Progenitor cell of endocrine pancreas (in vitro differentiated cells): Measurements from ENCODE around the gene NDC80. TPM values are rescaled to one million over a fixed set of nuclear protein-coding genes. Genes with fewer than 3 reads are reported as not detected.
"Not testable (repeated sequence)": the region's sequence is repeated elsewhere in the genome, so short reads cannot be mapped to it uniquely, and the experiment has no call there.

ENCODE experiments used
- DNase-seq: peaks from one replicate; pipeline ENCODE4 v3.0.0; 2021; ENCODE audit warnings: low spot score; ENCODE audit not compliant: unreplicated experiment
- H3K27ac Mint-ChIP-seq: 2 replicates; pipeline ENCODE4 v1.8.0; 2021; ENCODE audit warnings: mild to moderate bottlenecking, moderate library complexity, mixed read lengths
- H3K27me3 Mint-ChIP-seq: 2 replicates; pipeline ENCODE4 v1.8.0; 2021; ENCODE audit warnings: mixed read lengths
- H3K36me3 Mint-ChIP-seq: 2 replicates; pipeline ENCODE4 v1.8.0; 2022; ENCODE audit warnings: mixed read lengths; ENCODE audit not compliant: insufficient read depth
- H3K4me1 Mint-ChIP-seq: 2 replicates; pipeline ENCODE4 v1.8.0; 2021; ENCODE audit warnings: low read depth, mixed read lengths
- H3K4me3 Mint-ChIP-seq: 2 replicates; pipeline ENCODE4 v1.8.0; 2021; ENCODE audit warnings: low read depth, mild to moderate bottlenecking, moderate library complexity, mixed read lengths
- H3K9me3 Mint-ChIP-seq: 2 replicates; pipeline ENCODE4 v1.8.0; 2021; ENCODE audit warnings: low read depth, mixed read lengths
- total RNA-seq: library from RNA; stranded (reverse); gene quantifications from 2 replicates; pipeline ENCODE4 v1.2.1, GENCODE V29; 2021
- TF ChIP-seq, protein P1 (sequence below): fragments of 200-600 bp; sonication (generic); IDR thresholded peaks from one replicate; pipeline ENCODE4 v1.5.0; 2021; ENCODE audit warnings: antibody characterized with exemption, mild to moderate bottlenecking; ENCODE audit not compliant: unreplicated experiment

Gene NDC80
- total RNA-seq, 1 donor from 2014 or later = 15.0 TPM

DNA sequence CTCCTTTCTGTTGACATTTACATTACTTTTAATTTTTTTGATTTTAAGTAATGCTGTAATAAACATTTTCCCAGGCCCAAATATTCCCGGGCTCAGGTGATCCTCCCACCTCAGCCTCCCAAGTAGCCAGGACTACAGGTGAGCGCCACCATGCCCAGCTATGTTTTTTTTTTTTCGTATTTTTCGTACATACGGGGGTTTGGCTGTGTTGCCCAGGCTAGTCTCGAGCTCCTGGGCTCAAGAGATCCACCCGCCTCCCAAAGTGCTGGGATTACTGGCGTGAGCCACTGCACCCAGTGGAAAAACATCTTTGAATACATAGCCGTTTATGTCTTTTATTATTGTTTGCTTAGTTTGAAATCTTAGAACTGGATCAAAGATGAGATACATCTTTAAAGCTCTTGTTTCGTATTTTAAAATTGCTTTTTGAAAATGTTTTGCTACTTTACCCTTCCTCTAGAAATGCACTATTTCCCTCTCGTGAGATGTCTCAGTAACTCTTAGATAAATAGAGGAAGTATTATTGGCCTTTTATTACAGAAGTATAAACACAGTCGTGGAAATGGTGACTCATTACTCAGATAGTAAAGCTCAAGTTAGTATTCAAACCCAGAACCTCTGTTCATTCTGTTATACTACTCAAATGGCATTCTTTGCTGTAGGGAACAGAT, 86.6 kb downstream of the NDC80 start:
- Mint-ChIP-seq H3K9me3 (peaks cover 3% of the 10 kb centered on the region), H3K27ac (peak overlapping the region; percentile 59), H3K4me3 (peak overlapping the region; percentile 65), H3K27me3 (peaks cover 19% of the 10 kb centered on the region), H3K4me1 (peaks cover 23% of the 10 kb centered on the region), H3K36me3 (peaks cover 7% of the 10 kb centered on the region)
- no peak for DNase-seq
- TF ChIP-seq, protein P1, sequence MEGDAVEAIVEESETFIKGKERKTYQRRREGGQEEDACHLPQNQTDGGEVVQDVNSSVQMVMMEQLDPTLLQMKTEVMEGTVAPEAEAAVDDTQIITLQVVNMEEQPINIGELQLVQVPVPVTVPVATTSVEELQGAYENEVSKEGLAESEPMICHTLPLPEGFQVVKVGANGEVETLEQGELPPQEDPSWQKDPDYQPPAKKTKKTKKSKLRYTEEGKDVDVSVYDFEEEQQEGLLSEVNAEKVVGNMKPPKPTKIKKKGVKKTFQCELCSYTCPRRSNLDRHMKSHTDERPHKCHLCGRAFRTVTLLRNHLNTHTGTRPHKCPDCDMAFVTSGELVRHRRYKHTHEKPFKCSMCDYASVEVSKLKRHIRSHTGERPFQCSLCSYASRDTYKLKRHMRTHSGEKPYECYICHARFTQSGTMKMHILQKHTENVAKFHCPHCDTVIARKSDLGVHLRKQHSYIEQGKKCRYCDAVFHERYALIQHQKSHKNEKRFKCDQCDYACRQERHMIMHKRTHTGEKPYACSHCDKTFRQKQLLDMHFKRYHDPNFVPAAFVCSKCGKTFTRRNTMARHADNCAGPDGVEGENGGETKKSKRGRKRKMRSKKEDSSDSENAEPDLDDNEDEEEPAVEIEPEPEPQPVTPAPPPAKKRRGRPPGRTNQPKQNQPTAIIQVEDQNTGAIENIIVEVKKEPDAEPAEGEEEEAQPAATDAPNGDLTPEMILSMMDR = no peak

- not testable (repeated sequence) for H3K27me3 Mint-ChIP-seq, H3K27ac Mint-ChIP-seq, H3K36me3 Mint-ChIP-seq, DNase-seq, H3K4me3 Mint-ChIP-seq, H3K9me3 Mint-ChIP-seq
- H3K4me1 Mint-ChIP-seq = peaks cover 18% of the 10 kb centered on the region
Measured at GRCh38 chr18:2660849-2661248, 89.5 kb downstream of the NDC80 start.

DNA sequence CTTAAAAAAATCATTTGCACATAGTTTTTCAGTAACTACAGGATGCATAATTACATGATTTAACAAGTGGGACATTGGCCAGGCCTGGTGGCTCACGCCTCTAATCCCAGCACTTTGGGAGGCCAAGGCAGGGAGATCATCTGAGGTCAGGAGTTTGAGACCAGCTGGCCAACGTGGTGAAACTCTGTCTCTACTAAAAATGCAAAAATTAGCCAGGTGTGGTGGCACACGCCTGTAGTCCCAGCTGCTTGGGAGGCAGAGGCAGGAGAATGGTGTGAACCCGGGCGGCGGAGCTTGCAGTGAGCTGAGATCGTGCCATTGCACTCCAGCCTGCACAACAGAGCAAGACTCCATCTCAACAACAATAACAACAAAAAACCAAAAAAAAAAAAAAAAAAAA, 90.9 kb downstream of the NDC80 start:
- not testable (repeated sequence) for DNase-seq, H3K9me3 Mint-ChIP-seq, H3K27ac Mint-ChIP-seq, H3K4me3 Mint-ChIP-seq, H3K27me3 Mint-ChIP-seq
- Mint-ChIP-seq H3K36me3 (peaks cover 13% of the 10 kb centered on the region), H3K4me1 (peaks cover 12% of the 10 kb centered on the region)

DNA sequence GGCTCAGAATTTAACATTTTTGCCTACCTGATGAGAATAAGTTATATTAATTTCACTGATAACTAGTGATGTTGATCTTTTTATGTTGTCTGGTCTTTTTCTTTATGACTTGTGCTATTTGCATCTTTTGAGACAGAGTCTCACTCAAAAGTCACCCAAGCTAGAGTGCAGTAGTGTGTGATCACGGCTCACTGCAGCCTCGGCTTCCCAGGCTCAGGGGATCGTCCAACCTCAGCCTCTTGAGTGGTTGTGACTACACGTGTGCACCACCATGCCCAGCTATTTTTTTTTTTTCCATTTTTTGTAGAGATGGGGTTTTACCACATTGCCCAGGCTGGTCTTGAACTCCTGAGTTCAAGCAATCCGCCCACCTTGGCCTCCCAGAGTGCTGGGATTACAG, 91.6 kb downstream of the NDC80 start:
- TF ChIP-seq, protein P1 = no peak
- Mint-ChIP-seq H3K4me3 (no peak overlapping the region), H3K27ac (peak overlapping the region; percentile 39), H3K9me3 (peaks cover 3% of the 10 kb centered on the region), H3K27me3 (no peaks in the 10 kb centered on the region), H3K4me1 (peaks cover 8% of the 10 kb centered on the region), H3K36me3 (peaks cover 13% of the 10 kb centered on the region)
- no peak for DNase-seq

Other genes with a start within 250 kb of the NDC80 start
- 11.2 and 11.3 TPM in 2 replicates for gene METTL4, start 52 bp upstream of the NDC80 start, total RNA-seq
- 59.2 and 65.1 TPM in 2 replicates for gene SMCHD1, start 84.2 kb downstream of the NDC80 start, total RNA-seq